Measurements from ENCODE around the gene RGMB. TPM values are rescaled to one million over a fixed set of nuclear protein-coding genes. Genes with fewer than 3 reads are reported as not detected.

The RGMB gene
- total RNA-seq, 1 donor from 2014 or later: 20.9 TPM

DNA sequence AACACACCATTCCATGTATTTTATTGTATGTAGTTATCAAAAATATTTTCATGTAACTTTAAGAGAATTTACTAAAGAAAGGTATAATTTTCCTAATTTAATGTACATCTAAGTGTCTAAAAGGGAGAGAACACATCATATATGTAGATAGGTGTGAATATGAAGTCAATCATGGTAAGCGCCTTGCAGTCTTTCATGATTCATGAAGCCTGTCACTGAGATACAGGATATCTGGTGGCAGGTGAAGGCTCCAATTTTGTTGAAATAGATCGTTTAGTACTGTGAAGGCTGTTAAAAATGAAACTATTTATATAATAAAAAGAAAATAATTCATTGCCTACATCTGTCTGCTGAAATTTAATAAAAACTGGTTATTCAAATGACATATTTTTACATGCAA lies 15.5 kb upstream of the RGMB start:
- DNase-seq (ENCODE audit: low read depth): no peak
- H3K4me3 ChIP-seq (ENCODE audit: low read depth, low read length): no peak overlapping the region
- TF ChIP-seq, protein P1, sequence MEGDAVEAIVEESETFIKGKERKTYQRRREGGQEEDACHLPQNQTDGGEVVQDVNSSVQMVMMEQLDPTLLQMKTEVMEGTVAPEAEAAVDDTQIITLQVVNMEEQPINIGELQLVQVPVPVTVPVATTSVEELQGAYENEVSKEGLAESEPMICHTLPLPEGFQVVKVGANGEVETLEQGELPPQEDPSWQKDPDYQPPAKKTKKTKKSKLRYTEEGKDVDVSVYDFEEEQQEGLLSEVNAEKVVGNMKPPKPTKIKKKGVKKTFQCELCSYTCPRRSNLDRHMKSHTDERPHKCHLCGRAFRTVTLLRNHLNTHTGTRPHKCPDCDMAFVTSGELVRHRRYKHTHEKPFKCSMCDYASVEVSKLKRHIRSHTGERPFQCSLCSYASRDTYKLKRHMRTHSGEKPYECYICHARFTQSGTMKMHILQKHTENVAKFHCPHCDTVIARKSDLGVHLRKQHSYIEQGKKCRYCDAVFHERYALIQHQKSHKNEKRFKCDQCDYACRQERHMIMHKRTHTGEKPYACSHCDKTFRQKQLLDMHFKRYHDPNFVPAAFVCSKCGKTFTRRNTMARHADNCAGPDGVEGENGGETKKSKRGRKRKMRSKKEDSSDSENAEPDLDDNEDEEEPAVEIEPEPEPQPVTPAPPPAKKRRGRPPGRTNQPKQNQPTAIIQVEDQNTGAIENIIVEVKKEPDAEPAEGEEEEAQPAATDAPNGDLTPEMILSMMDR (conservative IDR thresholded peaks at IDR 0.05; ENCODE audit: low read depth, low read length): no peak

DNA sequence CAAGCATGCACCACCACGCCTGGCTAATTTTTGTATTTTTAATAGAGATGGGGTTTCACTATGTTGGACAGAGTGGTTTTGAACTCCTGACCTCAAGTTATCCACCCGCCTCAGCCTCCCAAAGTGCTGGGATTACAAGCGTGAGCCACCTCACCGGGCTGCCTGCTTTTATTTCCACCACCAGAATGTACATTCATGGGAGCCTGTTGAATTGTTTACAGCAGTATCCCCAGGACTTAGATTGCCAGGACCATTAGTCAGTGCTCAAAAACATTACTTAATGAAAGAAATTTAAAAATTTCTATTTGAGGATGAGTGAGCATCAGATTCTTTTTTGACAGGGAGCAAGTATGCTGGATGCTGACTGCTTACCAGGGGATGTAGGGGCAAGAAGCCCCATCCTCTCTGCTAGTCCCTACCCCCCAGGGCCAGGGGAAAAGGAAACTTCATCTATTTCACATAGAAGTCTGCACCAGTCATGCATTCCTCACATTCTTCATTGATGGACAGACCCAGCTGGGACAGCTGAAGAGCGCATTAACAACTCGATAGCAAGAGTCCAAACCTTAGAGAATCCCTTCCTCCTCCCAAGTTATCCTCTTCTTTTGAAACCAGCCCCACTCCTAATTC lies 10.3 kb upstream of the RGMB start:
- no peak overlapping the region for H3K4me3 ChIP-seq (ENCODE audit: low read depth, low read length)
- DNase-seq (ENCODE audit: low read depth): no peak
- TF ChIP-seq, protein P1 (conservative IDR thresholded peaks at IDR 0.05; ENCODE audit: low read depth, low read length): no peak

DNA sequence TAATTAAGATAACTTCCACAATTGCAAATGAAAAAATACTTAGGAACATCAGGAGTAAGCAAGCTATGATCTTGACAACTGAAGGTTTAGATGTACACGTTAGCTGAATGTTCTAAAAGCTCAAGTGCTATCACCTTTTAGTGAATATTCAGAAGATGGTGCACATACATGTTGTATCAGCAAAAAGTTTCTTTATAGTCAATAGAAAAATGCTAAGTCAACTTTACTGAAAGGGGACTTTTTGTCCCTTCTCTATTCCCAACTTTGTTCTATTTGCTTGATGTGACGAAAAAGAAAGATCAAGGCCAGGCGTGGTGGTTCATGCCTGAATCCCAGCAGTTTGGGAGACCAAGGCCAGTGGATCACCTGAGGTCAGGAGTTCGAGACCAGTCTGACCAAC lies 7.6 kb upstream of the RGMB start:
- no peak overlapping the region for H3K4me3 ChIP-seq (ENCODE audit: low read depth, low read length)
- TF ChIP-seq, protein P1 (conservative IDR thresholded peaks at IDR 0.05; ENCODE audit: low read depth, low read length): no peak
- DNase-seq (ENCODE audit: low read depth): no peak

DNA sequence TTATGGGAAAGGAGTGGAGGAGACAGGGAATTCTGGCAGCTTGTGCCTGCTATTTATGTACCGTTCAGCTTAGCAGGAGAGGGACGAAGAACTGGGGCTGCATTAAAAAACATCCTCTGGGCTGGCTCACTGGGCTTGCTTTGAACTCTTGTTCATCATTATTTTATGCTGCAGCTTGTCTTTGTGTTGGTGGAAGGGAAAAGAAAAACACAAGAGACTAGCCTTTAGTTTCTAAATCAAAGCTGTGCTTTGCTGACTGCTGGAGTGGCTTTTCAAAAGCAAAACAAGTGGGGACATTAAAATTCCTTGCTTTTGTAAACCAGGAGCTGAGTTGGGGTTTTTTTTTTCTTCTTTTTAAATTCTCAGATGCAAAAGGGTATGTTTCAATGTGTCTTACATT lies 5.9 kb upstream of the RGMB start:
- TF ChIP-seq, protein P1 (conservative IDR thresholded peaks at IDR 0.05; ENCODE audit: low read depth, low read length): no peak
- H3K4me3 ChIP-seq (ENCODE audit: low read depth, low read length): no peak overlapping the region
- DNase-seq (ENCODE audit: low read depth): no peak

DNA sequence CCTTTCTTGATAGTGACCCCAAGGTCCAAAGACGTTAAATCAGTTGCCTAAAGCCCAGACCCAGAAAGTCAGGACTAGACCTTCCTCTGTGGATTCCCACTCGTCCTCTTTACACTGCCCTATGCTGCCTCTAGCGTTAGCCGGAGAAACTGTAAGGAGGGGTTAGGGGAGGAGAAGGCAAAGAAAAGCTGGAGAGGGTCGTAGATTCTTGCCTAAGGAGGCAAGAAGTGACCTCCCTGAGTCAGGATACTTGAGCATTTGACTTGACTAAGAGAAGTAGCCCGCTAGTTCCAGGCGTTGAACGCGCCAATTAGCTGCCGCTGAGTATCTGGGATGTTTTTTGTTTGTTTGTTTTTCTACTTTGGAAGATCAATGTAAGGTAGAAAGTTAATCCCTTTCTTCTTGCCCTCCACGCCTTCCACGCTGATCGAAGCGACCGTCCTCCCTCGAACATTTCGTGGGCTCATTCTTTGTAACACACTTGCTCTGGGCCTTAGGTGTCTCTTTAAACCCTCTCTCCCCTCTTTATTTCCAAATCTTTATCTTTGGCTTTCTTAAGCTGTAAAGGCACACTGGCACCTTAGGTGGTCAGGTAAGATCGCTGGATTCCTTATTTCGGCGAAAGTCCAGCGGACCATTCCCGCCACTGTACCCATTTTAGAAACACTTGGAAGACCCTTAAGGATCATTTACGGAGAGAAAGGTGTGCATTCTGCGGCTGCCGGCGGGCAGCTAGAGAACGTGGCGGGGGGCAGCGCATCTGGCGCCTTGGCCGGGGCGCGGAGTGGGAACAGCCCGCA lies 5.1 kb upstream of the RGMB start:
- DNase-seq (ENCODE audit: low read depth): no peak
- H3K4me3 ChIP-seq (ENCODE audit: low read depth, low read length): peak overlapping the region; percentile 86
- TF ChIP-seq, protein P1 (conservative IDR thresholded peaks at IDR 0.05; ENCODE audit: low read depth, low read length): peak; percentile 99

DNA sequence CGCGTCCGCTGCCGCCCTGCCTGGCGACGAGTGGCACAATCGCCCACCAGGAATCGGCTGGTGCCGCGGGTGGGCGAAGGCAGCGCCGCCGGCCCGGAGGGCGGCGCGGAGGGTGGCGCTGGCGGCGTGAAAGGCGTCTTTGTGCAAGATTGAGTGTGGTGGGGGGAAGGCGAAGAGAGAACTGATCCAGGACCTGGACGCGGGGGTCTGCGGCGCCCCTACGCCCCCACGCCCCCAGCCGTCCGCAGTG lies 4.6 kb upstream of the RGMB start:
- TF ChIP-seq, protein P1 (conservative IDR thresholded peaks at IDR 0.05; ENCODE audit: low read depth, low read length): no peak
- peak overlapping the region; percentile 86 for H3K4me3 ChIP-seq (ENCODE audit: low read depth, low read length)
- DNase-seq (ENCODE audit: low read depth): no peak

Measured in epithelial cell of proximal tubule (primary cell).